ENCODE results near the gene SPATA3. TPM values are rescaled to one million over a fixed set of nuclear protein-coding genes. Genes with fewer than 3 reads are reported as not detected.

The SPATA3 gene
- total RNA-seq, 1 donor from 2014 or later: not detected

GRCh38 chr2:230950874-230951339 is 45.0 kb upstream of the SPATA3 start:
- no peak for TF ChIP-seq CTCF (IDR thresholded peaks at IDR 0.05; ENCODE audit: insufficient read depth, low read length, severe bottlenecking)
- Histone ChIP-seq H3K4me3 (ENCODE audit: low read depth, low read length) (no peak overlapping the region), H3K27me3 (ENCODE audit: control insufficient read depth, insufficient read depth, low read length) (no peaks in the 10 kb centered on the region), H3K36me3 (ENCODE audit: control insufficient read depth, insufficient read depth, low read length) (no peaks in the 10 kb centered on the region)
- no peak for DNase-seq (ENCODE audit: low read depth)
- FAIRE-seq: no peak

- H3K36me3 ChIP-seq (ENCODE audit: control insufficient read depth, insufficient read depth, low read length): no peaks in the 10 kb centered on the region
- no peaks in the 10 kb centered on the region for H3K27me3 ChIP-seq (ENCODE audit: control insufficient read depth, insufficient read depth, low read length)
- H3K4me3 ChIP-seq (ENCODE audit: low read depth, low read length): no peak overlapping the region
- DNase-seq (ENCODE audit: low read depth): no peak
- TF ChIP-seq CTCF (IDR thresholded peaks at IDR 0.05; ENCODE audit: insufficient read depth, low read length, severe bottlenecking): no peak
- no peak for FAIRE-seq
These were observed 44.5 kb upstream of the SPATA3 start for GRCh38 chr2:230951396-230951795.

- H3K36me3 ChIP-seq (ENCODE audit: control insufficient read depth, insufficient read depth, low read length): no peaks in the 10 kb centered on the region
- H3K4me3 ChIP-seq (ENCODE audit: low read depth, low read length): no peak overlapping the region
- H3K27me3 ChIP-seq (ENCODE audit: control insufficient read depth, insufficient read depth, low read length): no peaks in the 10 kb centered on the region
- DNase-seq (ENCODE audit: low read depth): no peak
- TF ChIP-seq CTCF (IDR thresholded peaks at IDR 0.05; ENCODE audit: insufficient read depth, low read length, severe bottlenecking): no peak
- FAIRE-seq: no peak
These were observed 43.5 kb upstream of the SPATA3 start for GRCh38 chr2:230952226-230952956.

- Histone ChIP-seq H3K27me3 (ENCODE audit: control insufficient read depth, insufficient read depth, low read length) (no peaks in the 10 kb centered on the region), H3K4me3 (ENCODE audit: low read depth, low read length) (no peak overlapping the region), H3K36me3 (ENCODE audit: control insufficient read depth, insufficient read depth, low read length) (no peaks in the 10 kb centered on the region)
- DNase-seq (ENCODE audit: low read depth): no peak
- no peak for FAIRE-seq
- TF ChIP-seq CTCF (IDR thresholded peaks at IDR 0.05; ENCODE audit: insufficient read depth, low read length, severe bottlenecking): no peak
These were observed 42.1 kb upstream of the SPATA3 start for GRCh38 chr2:230953845-230954244.

GRCh38 chr2:230954746-230955145 is 41.2 kb upstream of the SPATA3 start:
- Histone ChIP-seq H3K27me3 (ENCODE audit: control insufficient read depth, insufficient read depth, low read length) (no peaks in the 10 kb centered on the region), H3K36me3 (ENCODE audit: control insufficient read depth, insufficient read depth, low read length) (no peaks in the 10 kb centered on the region), H3K4me3 (ENCODE audit: low read depth, low read length) (no peak overlapping the region)
- FAIRE-seq (no peak), DNase-seq (ENCODE audit: low read depth) (no peak)
- TF ChIP-seq CTCF (IDR thresholded peaks at IDR 0.05; ENCODE audit: insufficient read depth, low read length, severe bottlenecking): no peak

Data from bronchial epithelial cell (primary cell).